ENCODE measurements around the gene CMSS1. TPM values are rescaled to one million over a fixed set of nuclear protein-coding genes. Genes with fewer than 3 reads are reported as not detected.

CMSS1 gene
- total RNA-seq, 1 donor from 2014 or later: 35.7 TPM

- Mint-ChIP-seq H3K27me3 (no peaks in the 10 kb centered on the region), H3K27ac (no peak overlapping the region), H3K4me1 (ENCODE audit: low read depth) (no peaks in the 10 kb centered on the region), H3K36me3 (ENCODE audit: insufficient read depth) (no peaks in the 10 kb centered on the region), H3K4me3 (ENCODE audit: low read depth) (no peak overlapping the region), H3K9me3 (ENCODE audit: low read depth) (no peaks in the 10 kb centered on the region)
- TF ChIP-seq CTCF (IDR thresholded peaks at IDR 0.05; ENCODE audit: unreplicated experiment): no peak
- no peak for DNase-seq (ENCODE audit: low spot score, unreplicated experiment)
Measured at GRCh38 chr3:99774467-99774866, 43.2 kb upstream of the CMSS1 start.

- peaks cover 2% of the 10 kb centered on the region for H3K27me3 Mint-ChIP-seq
- DNase-seq (ENCODE audit: low spot score, unreplicated experiment): no peak
- no peak for TF ChIP-seq CTCF (IDR thresholded peaks at IDR 0.05; ENCODE audit: unreplicated experiment)
- H3K36me3 Mint-ChIP-seq (ENCODE audit: insufficient read depth): no peaks in the 10 kb centered on the region
- H3K4me1 Mint-ChIP-seq (ENCODE audit: low read depth): no peaks in the 10 kb centered on the region
- H3K9me3 Mint-ChIP-seq (ENCODE audit: low read depth): no peaks in the 10 kb centered on the region
- no peak overlapping the region for H3K27ac Mint-ChIP-seq
- no peak overlapping the region for H3K4me3 Mint-ChIP-seq (ENCODE audit: low read depth)
Measured at GRCh38 chr3:99776516-99777209, 41.0 kb upstream of the CMSS1 start.

GRCh38 chr3:99777210-99777549, 40.5 kb upstream of the CMSS1 start:
- H3K4me3 Mint-ChIP-seq (ENCODE audit: low read depth): no peak overlapping the region
- H3K27me3 Mint-ChIP-seq: peaks cover 4% of the 10 kb centered on the region
- no peak for TF ChIP-seq CTCF (IDR thresholded peaks at IDR 0.05; ENCODE audit: unreplicated experiment)
- no peak for DNase-seq (ENCODE audit: low spot score, unreplicated experiment)
- no peaks in the 10 kb centered on the region for H3K36me3 Mint-ChIP-seq (ENCODE audit: insufficient read depth)
- no peaks in the 10 kb centered on the region for H3K4me1 Mint-ChIP-seq (ENCODE audit: low read depth)
- no peak overlapping the region for H3K27ac Mint-ChIP-seq
- H3K9me3 Mint-ChIP-seq (ENCODE audit: low read depth): no peaks in the 10 kb centered on the region

GRCh38 chr3:99777708-99778107, 40.0 kb upstream of the CMSS1 start:
- no peaks in the 10 kb centered on the region for H3K9me3 Mint-ChIP-seq (ENCODE audit: low read depth)
- H3K4me1 Mint-ChIP-seq (ENCODE audit: low read depth): no peaks in the 10 kb centered on the region
- TF ChIP-seq CTCF (IDR thresholded peaks at IDR 0.05; ENCODE audit: unreplicated experiment): no peak
- no peak for DNase-seq (ENCODE audit: low spot score, unreplicated experiment)
- no peak overlapping the region for H3K4me3 Mint-ChIP-seq (ENCODE audit: low read depth)
- no peaks in the 10 kb centered on the region for H3K36me3 Mint-ChIP-seq (ENCODE audit: insufficient read depth)
- H3K27me3 Mint-ChIP-seq: peaks cover 4% of the 10 kb centered on the region
- H3K27ac Mint-ChIP-seq: no peak overlapping the region

- no peak overlapping the region for H3K27ac Mint-ChIP-seq
- H3K4me3 Mint-ChIP-seq (ENCODE audit: low read depth): no peak overlapping the region
- peaks cover 4% of the 10 kb centered on the region for H3K27me3 Mint-ChIP-seq
- no peak for DNase-seq (ENCODE audit: low spot score, unreplicated experiment)
- H3K36me3 Mint-ChIP-seq (ENCODE audit: insufficient read depth): no peaks in the 10 kb centered on the region
- no peak for TF ChIP-seq CTCF (IDR thresholded peaks at IDR 0.05; ENCODE audit: unreplicated experiment)
- no peaks in the 10 kb centered on the region for H3K4me1 Mint-ChIP-seq (ENCODE audit: low read depth)
- no peaks in the 10 kb centered on the region for H3K9me3 Mint-ChIP-seq (ENCODE audit: low read depth)
Measured at GRCh38 chr3:99780749-99781148, 36.9 kb upstream of the CMSS1 start.

Data from progenitor cell of endocrine pancreas (in vitro differentiated cells).